Measurements from ENCODE around the gene AGFG2. TPM values are rescaled to one million over a fixed set of nuclear protein-coding genes. Genes with fewer than 3 reads are reported as not detected.
A peak's percentile ranks its signal among the peaks of the same experiment; 100 is the strongest.
"Not testable (repeated sequence)": the region's sequence is repeated elsewhere in the genome, so short reads cannot be mapped to it uniquely, and the experiment has no call there.

AGFG2 gene
- total RNA-seq, 1 donor: 19.0 TPM

- no peak for DNase-seq (ENCODE audit: low read depth)
- no peak for TF ChIP-seq CTCF (IDR thresholded peaks at IDR 0.05; ENCODE audit: insufficient read depth, low read depth, low read length)
- no peak overlapping the region for H3K4me3 ChIP-seq (ENCODE audit: low read depth, low read length)
Observed at GRCh38 chr7:100496509-100496908, 42.5 kb upstream of the AGFG2 start.

- not testable (repeated sequence) for DNase-seq (ENCODE audit: low read depth); H3K4me3 ChIP-seq (ENCODE audit: low read depth, low read length)
Observed at GRCh38 chr7:100500743-100501142, 38.3 kb upstream of the AGFG2 start.

DNA sequence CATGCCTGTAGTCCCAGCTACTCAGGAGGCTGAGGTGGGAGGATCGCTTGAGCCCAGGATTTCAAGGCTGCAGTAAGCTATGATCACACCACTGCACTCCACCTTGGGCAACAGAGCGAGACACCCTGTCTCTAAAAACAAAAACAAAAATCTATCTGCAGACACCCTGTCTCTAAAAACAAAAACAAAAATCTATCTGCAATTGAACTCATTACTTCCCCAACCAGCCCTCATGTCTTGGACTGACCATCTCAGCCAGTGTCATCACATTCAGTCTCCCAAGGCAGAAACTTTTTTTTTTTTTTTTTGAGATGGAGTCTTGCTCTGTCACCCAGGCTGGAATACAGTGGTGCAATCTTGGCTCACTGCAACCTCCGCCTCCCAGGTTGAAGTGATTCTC lies 35.0 kb upstream of the AGFG2 start:
- DNase-seq (ENCODE audit: low read depth): peak; percentile 37
- not testable (repeated sequence) for H3K4me3 ChIP-seq (ENCODE audit: low read depth, low read length)

DNA sequence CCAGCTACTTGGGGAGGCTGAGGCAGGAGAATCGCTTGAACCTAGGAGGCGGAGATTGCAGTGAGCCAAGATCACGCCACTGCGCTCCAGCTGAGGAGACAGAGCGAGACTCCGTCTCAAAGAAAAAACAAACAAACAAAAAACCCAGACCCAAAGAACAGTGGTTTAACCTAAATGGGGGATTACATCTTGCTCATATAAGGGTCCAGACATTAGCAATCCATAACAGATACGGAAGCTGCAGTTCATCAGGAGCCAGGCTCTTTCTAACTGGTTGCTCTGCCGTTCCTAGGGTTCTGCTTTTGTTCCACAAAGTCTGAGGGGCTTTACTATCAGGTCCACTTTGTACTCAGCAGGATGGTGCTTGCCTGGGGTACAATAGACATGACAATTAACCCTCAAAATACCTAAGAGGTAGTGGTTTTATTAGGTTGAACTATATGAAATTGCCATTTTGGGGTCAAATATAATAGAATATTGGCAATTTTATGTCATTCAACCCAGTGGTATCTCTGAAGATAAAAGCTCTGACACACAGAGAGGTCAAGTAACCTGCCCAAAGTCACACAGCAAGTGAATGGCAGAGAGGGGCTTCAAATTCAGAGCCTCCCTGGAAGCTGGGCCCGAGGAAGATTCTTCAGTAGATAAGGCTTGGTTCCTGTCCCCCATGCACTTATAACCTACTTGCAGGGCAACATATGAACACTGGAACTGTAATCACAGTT lies 34.0 kb upstream of the AGFG2 start:
- no peak overlapping the region for H3K4me3 ChIP-seq (ENCODE audit: low read depth, low read length)
- no peak for TF ChIP-seq CTCF (IDR thresholded peaks at IDR 0.05; ENCODE audit: insufficient read depth, low read depth, low read length)
- no peak for DNase-seq (ENCODE audit: low read depth)

GRCh38 chr7:100506356-100506923 lies 32.6 kb upstream of the AGFG2 start:
- no peak for TF ChIP-seq CTCF (IDR thresholded peaks at IDR 0.05; ENCODE audit: insufficient read depth, low read depth, low read length)
- H3K4me3 ChIP-seq (ENCODE audit: low read depth, low read length): no peak overlapping the region
- no peak for DNase-seq (ENCODE audit: low read depth)

- no peak for TF ChIP-seq CTCF (IDR thresholded peaks at IDR 0.05; ENCODE audit: insufficient read depth, low read depth, low read length)
- no peak overlapping the region for H3K4me3 ChIP-seq (ENCODE audit: low read depth, low read length)
- peak; percentile 76 for DNase-seq (ENCODE audit: low read depth)
Observed at GRCh38 chr7:100509231-100509630, 29.8 kb upstream of the AGFG2 start.

- no peak for DNase-seq (ENCODE audit: low read depth)
- no peak for TF ChIP-seq CTCF (IDR thresholded peaks at IDR 0.05; ENCODE audit: insufficient read depth, low read depth, low read length)
- no peak overlapping the region for H3K4me3 ChIP-seq (ENCODE audit: low read depth, low read length)
Observed at GRCh38 chr7:100510437-100511239, 28.4 kb upstream of the AGFG2 start.
